AG09309 (cell line): Measurements from ENCODE around the gene PPP1R3C.
A peak's percentile ranks its signal among the peaks of the same experiment; 100 is the strongest.

Experiments
- DNase-seq: peaks from one replicate; pipeline ENCODE4 v3.0.0-alpha.2; 2010; ENCODE audit warnings: low read depth
- H3K4me3 ChIP-seq: 2 replicates; pipeline ENCODE4 v1.5.1; 2011; ENCODE audit warnings: mild to moderate bottlenecking, low read depth, low read length, moderate library complexity; ENCODE audit not compliant: control insufficient read depth
- CTCF ChIP-seq: IDR thresholded peaks from 2 replicates; pipeline ENCODE4 v1.5.1; 2011; ENCODE audit warnings: mild to moderate bottlenecking, low read depth, low read length, inconsistent platforms; ENCODE audit not compliant: insufficient read depth, control insufficient read depth; ENCODE audit errors: missing control alignments

Gene PPP1R3C

GRCh38 chr10:91610444-91610843 lies 22.4 kb downstream of the PPP1R3C start:
- TF ChIP-seq CTCF: no peak
- DNase-seq: no peak
- H3K4me3 ChIP-seq: no peak overlapping the region

- H3K4me3 ChIP-seq: no peak overlapping the region
- DNase-seq: no peak
- no peak for TF ChIP-seq CTCF
Observed at GRCh38 chr10:91607646-91608403, 25.0 kb downstream of the PPP1R3C start.

- DNase-seq: no peak
- TF ChIP-seq CTCF: no peak
- no peak overlapping the region for H3K4me3 ChIP-seq
Observed at GRCh38 chr10:91605968-91606367, 26.9 kb downstream of the PPP1R3C start.

GRCh38 chr10:91604553-91605534 lies 28.0 kb downstream of the PPP1R3C start:
- no peak overlapping the region for H3K4me3 ChIP-seq
- no peak for DNase-seq
- peak; percentile 23 for TF ChIP-seq CTCF

GRCh38 chr10:91603931-91604331 lies 28.9 kb downstream of the PPP1R3C start:
- H3K4me3 ChIP-seq: no peak overlapping the region
- DNase-seq: no peak
- no peak for TF ChIP-seq CTCF

- no peak for TF ChIP-seq CTCF
- no peak for DNase-seq
- no peak overlapping the region for H3K4me3 ChIP-seq
Observed at GRCh38 chr10:91602868-91603568, 29.9 kb downstream of the PPP1R3C start.
